ENCODE data around the gene SLC2A8.
A peak's percentile ranks its signal among the peaks of the same experiment; 100 is the strongest.

SLC2A8 gene

GRCh38 chr9:127451858-127452656 is 55.1 kb downstream of the SLC2A8 start:
- no peak for FAIRE-seq
- DNase-seq (ENCODE audit: insufficient read length, low spot score): peak; percentile 54

GRCh38 chr9:127452691-127453090 is 55.7 kb downstream of the SLC2A8 start:
- FAIRE-seq: no peak
- no peak for DNase-seq (ENCODE audit: insufficient read length, low spot score)

GRCh38 chr9:127455324-127455992 is 58.5 kb downstream of the SLC2A8 start:
- FAIRE-seq (no peak), DNase-seq (ENCODE audit: insufficient read length, low spot score) (no peak)

GRCh38 chr9:127457191-127457878 is 60.4 kb downstream of the SLC2A8 start:
- FAIRE-seq (no peak), DNase-seq (ENCODE audit: insufficient read length, low spot score) (no peak)
